EH (cell line): ENCODE results near the gene ARSK.
"Not testable (repeated sequence)": the region's sequence is repeated elsewhere in the genome, so short reads cannot be mapped to it uniquely, and the experiment has no call there.

ENCODE experiments used
- DNase-seq: peaks from one replicate; pipeline ENCODE4 v3.0.0-alpha.2; 2015; ENCODE audit warnings: low read depth

Gene ARSK

DNA sequence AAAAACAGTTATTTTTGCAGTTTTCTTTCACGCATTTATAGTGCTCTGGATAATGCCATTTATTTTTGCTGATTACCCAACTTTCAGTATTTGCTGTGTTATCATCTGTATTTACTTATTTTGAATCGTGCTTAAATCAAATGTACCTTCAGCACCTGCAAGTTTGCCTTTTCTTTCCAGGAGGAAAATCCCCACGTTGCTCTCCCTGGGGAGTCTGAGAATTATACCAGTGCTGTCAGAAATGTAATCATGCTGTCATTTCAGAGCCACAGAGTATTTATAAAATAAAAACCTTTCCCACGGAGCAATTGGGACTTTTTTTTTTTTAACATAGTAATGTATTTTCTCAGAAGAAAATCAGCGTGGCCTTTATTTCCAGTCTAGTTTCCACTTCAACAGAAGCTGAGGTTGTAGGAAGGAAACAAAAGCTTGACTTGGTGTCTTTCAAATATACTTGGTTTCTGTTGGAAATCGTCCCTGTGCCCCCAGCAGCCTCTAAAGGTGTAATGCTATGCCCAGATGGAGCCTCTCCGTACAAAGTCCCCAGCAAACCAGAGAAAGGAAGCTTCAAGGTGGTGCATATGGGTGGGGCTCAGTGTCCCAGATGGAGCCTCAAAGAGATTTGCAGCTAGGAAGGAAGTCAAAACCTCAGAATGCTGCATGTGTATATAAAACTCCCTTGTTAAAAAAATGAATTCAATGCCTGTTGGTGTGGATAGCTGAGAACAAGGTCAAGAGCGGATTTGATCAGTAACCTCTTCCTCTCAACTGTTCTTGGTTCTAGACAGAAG, 67.1 kb downstream of the ARSK start:
- DNase-seq, result no peak

DNA sequence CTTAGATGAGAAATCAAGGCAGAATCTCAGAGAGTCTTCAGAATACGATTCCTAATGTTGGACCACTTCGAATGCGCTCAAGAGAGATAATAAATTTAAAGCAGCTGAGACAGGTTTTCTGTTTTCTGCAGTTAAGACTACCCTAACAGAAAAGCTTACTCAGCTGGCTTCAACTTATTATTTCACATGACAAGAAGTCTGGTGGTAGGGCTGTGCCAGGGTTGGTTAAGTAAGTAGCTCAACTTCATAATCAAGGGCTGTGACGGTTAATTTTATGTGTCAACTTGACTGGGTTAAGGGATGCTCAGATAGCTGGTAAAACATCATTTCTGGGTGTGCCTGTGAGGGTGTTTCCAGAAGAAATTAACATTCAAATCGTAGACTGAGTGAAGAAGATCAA, 68.8 kb downstream of the ARSK start:
- no peak for DNase-seq

DNA sequence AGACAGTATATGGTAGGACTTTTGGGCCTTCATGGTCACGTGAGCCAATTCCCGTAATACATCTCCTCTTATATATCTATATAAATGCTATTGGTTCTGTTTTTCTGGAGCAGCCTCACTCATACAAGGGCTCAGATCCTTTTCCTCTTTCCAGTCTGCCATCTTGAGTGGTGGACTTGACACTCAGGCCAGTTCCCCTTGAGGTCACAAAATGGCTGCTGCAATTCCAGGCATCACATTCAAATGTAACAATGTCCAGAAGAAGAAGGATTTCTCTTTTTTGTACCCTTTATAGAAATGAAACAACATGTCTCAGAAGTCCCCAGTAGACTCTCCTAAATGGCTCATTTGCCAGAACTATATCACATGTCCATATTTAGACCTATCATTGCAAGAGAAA, 69.5 kb downstream of the ARSK start:
- DNase-seq, result no peak

DNA sequence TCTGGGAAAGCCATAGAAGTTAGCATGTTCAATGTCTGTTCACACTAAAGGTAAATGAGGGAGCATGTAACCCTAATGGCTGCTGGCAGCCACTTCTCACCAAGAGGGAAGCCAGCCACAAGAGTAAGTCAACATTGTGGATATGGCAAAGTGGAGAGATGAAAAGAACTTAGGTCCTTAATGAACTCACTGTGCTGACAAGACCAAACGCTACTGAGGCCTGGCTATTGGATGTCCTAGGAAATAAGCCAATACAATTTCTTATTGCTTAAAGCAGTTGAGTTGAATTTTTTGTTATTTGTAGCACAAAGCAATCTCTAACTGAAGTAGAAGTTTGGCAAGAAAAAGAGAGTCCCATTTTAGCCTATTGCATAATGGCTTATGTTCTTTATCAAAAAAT, 71.8 kb downstream of the ARSK start:
- no peak for DNase-seq

DNA sequence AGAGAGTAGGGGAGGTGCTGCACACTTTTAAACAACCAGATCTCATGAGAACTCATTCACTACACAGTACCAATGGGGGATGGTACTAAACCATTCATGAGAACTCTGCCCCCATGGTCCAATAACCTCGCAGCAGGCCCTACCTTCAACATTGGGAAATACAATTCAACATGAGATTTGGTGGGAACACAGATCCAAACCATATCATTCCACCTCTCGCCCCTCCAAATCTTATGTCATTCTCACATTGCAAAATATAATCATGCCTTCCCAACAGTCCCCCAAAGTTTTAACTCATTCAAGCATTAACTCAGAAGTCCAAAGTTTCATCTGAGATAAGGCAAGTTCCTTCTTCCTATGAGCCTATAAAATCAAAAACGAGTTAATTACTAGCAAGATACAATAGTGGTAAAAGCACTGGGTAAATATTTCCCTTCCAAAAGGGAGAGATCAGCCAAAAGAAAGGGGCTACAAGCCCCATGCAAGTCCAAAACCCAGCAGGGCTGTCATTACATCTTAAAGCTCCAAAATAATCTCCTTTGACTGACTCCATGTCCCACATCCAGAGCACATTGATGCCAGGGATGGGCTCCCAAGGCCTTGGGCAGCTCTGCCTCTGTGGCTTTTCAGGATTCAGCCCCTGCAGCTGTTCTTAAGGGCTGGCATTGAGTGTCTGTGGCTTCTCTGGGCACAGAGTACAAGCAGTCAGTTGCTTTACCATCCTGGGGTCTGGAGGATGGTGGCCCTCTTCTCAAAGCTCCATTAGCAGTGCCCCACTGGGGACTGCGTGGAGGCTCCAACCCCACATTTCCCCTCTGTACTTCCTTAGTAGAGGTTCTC, 73.3 kb downstream of the ARSK start:
- DNase-seq, result no peak

DNA sequence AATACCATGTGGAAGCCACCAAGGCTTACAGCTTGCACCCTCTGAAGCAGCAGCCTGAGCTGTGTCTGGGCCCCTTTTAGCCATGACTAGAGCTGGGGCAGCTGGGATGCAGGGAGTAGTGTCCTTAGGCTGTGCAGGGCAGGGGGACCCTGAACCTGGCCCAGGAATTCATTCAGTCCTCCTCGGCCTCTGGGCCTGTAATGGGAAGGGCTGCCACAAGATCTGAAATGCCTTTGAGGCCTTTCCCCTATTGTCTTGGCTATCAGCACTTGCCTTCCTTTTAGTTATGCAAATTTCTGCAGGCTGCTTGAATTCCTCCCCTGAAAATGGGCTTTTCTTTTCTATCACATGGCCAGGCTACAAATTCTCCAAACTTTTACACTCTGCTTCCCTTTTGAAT, 74.0 kb downstream of the ARSK start:
- no peak for DNase-seq

DNA sequence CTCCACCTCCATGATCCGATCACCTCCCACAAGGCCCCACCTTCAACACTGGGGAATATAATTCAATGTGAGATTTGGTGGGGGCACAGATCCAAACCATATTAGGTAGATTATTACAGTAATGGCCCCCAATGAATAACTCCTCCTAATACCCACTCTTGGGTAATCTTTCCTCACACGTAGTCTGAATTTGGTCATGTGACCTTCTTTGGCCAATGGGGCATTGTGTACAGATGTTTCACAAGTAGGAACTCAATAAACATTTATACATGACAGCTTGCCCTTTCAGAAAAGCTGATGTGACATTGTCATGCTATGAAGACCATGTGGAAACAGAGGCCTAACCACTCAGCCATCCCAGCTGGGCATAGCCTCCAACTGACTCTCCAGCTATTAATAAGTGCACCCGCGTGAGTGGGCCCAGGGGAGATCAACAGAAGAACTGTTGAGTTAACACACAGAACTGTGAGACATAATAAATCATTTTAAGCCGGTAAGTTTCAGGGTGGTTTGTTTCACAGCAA, 75.6 kb downstream of the ARSK start:
- no peak for DNase-seq

DNA sequence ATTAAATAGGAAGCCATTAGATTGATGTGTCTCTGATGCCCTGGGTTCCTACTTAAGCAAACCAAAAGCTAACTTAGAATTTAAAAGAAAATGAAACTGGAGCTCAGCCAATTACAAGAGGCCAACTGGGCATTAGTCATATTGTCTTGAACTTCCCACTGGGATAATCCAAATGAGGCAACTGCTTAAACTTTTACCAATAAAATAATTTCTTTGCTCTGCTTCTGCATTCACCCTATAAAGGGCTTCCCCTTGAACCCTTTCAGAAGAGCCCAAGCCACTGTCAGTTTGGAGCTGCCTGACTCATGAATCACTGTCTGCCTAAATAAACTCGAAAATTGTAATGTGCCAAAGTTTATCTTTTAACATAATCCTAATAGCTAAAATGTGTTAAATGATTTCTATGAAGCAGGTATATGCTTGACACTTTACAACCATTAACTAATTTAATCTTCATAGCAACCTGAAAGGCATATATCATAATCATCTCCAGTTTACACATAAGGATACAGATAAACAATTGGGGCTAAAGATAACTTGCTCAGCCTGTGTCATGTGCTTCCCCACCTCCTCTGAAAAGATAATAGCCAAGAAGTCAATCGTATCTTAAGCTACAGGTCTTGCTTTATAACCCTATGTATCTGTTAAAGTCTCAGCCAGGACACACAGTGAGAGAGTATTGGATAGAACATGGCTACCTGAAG, 76.5 kb downstream of the ARSK start:
- DNase-seq, result peak; percentile 86

DNA sequence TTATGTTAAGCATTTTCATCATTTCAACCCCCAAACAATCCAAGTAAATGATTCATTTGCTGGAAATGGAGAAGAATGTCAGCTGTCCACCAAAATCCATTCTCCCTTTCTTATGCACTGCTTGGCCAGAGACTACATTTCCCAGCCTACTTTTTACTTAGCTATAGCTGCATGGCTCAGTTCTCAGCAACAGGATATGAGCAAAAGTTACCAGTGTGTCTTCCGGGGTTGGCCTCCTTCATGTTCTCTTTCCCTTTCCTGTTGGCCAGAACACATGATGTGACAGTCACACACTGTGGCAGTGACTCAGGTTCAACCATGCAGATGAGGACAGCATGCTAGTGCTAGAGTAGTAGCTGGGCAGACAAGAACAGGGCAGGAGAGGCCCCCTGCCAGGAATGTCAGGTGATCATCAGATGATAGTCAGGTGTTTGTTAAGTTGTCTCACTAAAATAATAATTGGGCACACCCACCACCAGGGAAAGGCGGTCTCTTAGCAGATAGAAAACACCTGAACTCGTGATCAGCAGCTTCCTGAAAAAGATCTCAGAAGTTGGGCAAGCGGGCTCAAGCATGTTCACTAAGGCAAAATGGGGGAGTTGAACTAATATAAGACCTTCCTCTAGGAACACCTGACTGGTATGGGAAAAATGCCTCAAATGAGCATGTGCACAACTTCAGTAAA, 77.2 kb downstream of the ARSK start:
- peak; percentile 86 for DNase-seq

DNA sequence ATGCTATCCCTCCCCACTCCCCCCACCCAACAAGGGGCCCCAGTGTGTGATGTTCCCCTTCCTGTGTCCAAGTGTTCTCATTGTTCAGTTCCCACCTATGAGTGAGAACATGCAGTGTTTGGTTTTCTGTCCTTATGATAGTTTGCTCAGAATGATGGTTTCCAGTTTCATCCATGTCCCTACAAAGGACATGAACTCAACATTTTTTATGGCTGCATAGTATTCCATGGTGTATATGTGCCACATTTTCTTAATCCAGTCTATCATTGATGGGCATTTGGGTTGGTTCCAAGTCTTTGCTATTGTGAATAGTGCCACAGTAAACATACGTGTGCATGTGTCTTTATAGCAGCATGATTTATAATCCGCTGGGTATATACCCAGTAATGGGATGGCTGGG, 78.0 kb downstream of the ARSK start:
- not testable (repeated sequence) for DNase-seq

DNA sequence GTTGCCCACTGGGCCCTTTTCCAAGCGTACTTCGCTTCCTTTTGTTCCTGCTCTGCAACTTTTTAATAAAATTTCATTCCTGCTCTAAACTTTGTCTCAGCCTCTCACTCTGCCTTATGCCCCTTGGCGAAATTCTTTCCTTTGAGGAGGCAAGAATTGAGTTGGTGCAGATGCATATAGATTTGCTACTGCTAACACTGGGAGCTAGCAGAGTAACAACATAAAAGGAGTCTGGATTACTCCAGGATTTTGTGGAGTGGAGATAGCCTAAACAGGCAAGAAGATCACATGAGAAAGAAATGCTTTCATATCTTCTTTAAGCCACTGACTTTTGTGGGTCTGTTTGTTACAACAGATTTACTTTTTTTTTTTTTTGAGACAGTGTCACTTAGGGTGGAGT, 78.8 kb downstream of the ARSK start:
- no peak for DNase-seq

DNA sequence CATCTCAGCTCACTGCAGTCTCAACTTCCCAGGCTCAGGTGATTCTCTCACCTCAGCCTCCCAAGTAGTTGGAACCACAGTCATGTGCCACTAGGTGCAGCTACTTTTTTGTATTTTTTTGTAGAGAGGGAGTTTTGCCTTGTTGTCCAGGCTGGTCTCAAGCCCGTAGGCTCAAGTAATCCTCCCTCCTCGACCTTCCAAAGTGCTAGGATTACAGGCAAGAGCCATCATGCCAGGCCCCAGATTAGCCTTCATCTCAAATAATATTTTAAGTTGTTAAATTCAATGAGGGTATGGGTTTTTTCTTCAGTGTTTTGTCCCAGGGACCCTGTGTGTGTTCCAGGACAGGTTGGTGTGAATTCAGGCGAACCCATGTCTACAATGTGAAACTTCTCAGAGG, 79.2 kb downstream of the ARSK start:
- DNase-seq, result no peak

DNA sequence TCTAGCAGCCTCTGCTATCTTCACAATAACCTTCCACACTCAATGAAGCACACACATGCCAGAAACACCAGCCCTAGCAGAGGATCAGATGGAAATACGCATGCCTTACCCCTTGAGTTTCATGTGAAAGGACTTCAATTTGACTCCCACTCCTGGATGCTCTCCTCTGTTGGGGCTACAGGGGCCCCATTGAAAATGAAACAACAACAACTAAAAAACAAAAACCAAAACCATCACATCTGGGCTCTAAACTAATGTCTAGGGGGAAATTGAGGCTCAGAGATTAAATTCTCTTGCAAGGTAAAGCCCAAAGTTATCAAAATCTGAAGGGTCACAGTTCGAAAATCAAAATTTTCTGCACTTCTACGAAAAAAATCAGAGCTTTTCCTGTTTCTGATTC, 83.7 kb downstream of the ARSK start:
- DNase-seq, result no peak

DNA sequence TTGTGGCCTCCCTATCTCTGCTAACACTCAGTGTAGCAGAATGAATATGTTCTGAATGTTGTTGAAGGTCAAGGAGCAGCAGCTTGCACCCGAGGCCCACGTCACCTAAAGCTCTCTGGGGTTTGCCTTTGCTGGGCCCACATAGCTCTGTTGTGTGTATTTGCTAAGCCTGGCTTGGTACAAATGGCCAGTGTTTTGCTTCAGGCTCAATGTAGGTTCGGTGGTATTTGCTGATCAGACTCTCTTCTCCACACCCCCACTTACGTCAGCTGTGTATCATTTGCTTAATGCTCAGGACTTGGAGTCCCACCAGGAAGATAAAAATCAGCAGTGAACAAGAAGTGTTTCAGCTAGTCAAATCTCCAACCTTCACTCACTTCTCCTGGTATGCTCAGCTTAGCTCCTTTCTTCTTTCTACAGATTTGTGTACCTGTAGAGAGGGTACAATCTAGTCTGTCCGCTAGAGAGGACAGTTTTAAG, 86.9 kb downstream of the ARSK start:
- DNase-seq, result peak; percentile 72

DNA sequence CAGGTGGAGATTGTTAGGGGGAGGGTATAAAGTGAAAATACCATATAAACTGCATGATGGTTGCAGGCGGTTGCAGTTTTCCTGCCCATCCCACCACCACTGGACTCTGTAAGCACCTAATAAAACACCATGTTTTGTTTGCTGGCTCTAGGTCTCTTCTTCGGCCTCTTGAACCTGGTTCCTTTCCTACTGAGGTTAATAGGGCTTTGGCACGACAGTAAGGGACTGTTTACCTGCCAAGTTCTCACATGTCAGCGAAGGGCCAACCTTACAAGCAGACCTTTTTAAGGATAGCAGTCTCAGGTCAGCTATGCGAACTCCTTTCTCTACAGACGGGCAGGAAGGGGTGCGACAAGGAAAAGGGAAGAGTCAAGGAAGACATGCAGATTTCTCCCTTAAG, 88.3 kb downstream of the ARSK start:
- DNase-seq, result no peak

DNA sequence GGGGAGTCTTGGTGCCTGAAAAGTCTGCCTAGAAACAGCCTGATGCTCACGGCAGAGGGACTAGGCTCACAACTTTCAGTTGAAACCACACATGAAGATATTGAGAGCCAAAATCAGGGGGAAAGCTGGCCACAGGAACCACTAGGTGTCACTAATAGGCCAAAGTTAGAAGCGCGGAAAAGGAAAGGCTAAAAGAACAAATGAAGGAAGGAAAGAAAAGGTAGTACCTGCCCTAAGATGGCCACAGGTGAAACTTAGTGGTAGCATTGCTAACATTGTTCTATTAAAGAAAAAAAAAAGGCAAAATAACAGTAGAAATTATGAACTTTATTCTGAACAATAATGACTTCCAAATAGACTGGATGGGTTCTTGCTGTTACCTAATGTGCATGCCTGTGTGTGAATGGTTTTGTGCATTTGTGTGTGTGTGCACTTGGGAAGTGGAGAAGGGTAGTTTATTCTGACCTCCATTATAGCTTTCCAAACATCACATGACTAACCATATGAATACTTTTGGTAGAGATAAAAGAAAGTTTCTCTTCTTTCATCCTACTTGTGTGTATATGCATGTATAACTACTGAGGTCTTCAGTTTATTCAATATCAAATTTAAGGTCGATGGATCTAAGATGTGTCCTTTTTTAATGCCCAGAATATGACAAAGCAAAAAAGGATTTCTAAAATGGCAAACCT, 89.6 kb downstream of the ARSK start:
- peak; percentile 62 for DNase-seq

DNA sequence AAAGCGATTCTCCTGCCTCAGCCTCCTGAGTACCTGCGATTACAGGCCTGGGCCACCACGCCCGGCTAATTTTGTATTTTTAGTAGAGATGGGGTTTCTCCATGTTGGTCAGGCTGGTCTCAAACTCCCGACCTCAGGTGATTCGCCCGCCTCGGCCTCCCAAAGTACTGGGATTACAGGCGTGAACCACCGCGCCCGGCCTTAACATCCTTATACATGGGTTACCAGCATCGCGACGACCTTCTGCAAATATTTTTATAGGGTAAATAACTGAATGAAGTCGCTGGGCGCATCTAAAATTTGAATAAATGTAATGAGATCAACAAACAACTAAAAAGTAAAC, 91.3 kb downstream of the ARSK start:
- DNase-seq, result not testable (repeated sequence)

DNA sequence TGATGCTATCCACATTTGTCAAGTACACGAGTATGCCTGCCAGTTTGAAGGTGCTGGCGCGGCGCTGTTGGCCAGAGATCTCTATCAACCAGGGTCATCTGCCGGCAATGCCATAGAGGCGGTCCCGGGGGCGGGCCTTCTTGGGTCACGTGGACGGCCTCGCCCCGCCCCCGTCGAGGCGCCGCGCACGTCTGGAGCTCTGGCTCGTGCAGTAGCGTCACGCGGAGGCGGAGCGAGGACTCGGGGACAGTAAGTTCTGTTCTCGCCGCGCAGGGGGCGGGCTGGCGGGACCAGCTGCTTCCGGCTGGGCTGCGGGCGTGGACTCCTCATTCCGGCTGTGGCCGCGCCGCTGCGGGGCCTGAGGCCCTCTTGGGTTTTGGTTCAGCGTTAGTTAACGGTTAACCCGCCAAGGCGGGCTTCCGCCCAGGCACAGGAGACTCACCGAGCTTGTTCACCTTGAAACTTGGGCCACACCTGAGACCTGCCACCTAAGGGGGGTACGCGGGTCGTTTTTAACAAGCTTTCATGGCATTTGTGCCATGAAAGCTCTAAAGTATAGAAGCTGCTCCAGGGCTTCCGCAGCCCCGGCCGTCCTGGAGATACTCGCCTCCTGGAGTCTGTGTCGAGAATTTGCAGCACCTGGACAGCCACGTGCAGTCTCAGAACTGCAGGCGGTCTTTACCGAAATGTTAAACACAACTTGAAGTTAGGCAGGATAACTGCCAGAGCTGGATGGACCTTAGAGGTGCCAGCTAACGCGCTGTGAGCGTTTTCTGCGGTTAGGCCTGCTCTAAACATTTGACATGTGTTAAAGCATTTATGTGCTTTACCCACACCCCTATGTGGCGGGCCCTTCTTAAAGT, 91.9 kb downstream of the ARSK start, which contains the start of gene RFESD:
Gene RFESD (plus strand): TSS at position 209 of the 863 bp plus-strand sequence. CDS start 5,495 bp downstream, outside the sequence.
- peak; percentile 97 for DNase-seq

DNA sequence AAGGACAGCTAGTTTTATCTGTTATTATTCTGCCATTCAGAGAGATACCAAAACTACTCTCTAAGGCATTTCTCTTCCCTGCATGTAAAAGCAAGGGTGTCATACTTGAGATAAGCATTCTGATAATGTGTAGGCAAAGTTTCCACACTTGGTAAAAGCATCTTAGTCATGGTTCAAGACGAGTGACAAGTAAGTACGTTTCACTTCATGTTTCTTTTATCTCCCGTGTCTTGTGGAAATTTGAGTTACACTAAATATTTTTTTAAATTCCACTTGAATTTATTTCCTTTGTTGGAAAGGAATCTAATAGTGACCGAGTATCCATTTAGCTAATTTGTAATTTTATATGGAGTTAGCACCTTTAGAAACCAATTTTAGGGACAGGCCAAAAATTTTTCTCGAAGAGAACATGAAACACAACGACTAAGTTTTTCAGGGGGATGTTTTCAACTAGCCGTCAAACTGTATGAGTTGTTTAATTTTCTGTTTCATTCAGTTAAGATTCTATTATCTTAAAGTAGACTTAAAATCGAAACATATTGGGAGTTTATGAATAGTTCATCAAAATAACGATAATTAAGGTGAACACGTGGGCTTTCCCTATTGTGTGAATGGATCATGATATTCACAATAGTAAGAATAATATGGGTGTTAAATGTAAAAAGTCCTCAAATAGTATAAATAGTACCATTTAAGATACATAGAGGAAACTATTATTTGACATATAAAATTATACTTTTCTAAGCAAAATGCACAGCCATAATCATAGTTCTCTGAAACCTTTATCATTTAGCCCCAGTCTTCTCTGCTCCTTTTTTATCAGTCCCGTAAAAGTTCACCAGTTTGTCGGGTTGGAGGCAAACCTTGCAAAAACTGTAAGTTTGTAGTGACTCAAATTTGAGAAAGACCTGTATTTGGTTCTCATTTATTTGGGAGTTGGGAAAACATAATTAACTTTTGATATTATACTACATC, 93.3 kb downstream of the ARSK start:
- peak; percentile 11 for DNase-seq
